ENCODE measurements around the gene TOM1L2. TPM values are rescaled to one million over a fixed set of nuclear protein-coding genes. Genes with fewer than 3 reads are reported as not detected.

The TOM1L2 gene
- polyA plus RNA-seq, 1 experiment, result 25.5 TPM

GRCh38 chr17:17811381-17812210, 160.6 kb downstream of the TOM1L2 start:
- peak overlapping the region; percentile 31 for H3K27ac ChIP-seq (ENCODE audit: low read depth, low read length)
- no peak overlapping the region for H3K4me3 ChIP-seq (ENCODE audit: low read depth, low read length)
- TF ChIP-seq CTCF (IDR thresholded peaks at IDR 0.05; ENCODE audit: low read depth, low read length), result no peak
- DNase-seq (ENCODE audit: low read depth, low spot score), result no peak
- H3K27me3 ChIP-seq (ENCODE audit: control insufficient read depth, insufficient read depth, low read length), result no peaks in the 10 kb centered on the region
- ChIA-PET POLR2A (interaction anchor here (0.6 kb wide), 2 partner anchors 24 to 210 kb away, joined by 3 to 4 read pairs; no protein-coding TSS in a partner anchor), CTCF (interaction anchor here (0.5 to 3.1 kb wide), 21 partner anchors 9 to 224 kb away, joined by 3 to 20 read pairs (median 4); no protein-coding TSS in a partner anchor)
- H3K9me3 ChIP-seq (ENCODE audit: control insufficient read depth, insufficient read depth, low read length), result peaks cover 5% of the 10 kb centered on the region; the same call in 1 of the 2 replicates

GRCh38 chr17:17810895-17811248, 161.3 kb downstream of the TOM1L2 start:
- TF ChIP-seq CTCF (IDR thresholded peaks at IDR 0.05; ENCODE audit: low read depth, low read length), result no peak
- POLR2A ChIA-PET, result interaction anchor here (0.6 kb wide), 2 partner anchors 23 to 211 kb away, joined by 3 to 4 read pairs; no protein-coding TSS in a partner anchor

GRCh38 chr17:17810084-17810894, 161.9 kb downstream of the TOM1L2 start:
- ChIA-PET POLR2A (interaction anchor here (0.6 kb wide), 2 partner anchors 22 to 211 kb away, joined by 3 to 4 read pairs; no protein-coding TSS in a partner anchor), CTCF (interaction anchor here (0.6 to 3.1 kb wide), 7 partner anchors 11 to 225 kb away, joined by 3 to 20 read pairs (median 5); no protein-coding TSS in a partner anchor)
- peak overlapping the region; percentile 21 for H3K27ac ChIP-seq (ENCODE audit: low read depth, low read length)
- peaks cover 5% of the 10 kb centered on the region; the same call in 1 of the 2 replicates for H3K9me3 ChIP-seq (ENCODE audit: control insufficient read depth, insufficient read depth, low read length)
- no peaks in the 10 kb centered on the region for H3K27me3 ChIP-seq (ENCODE audit: control insufficient read depth, insufficient read depth, low read length)
- no peak for DNase-seq (ENCODE audit: low read depth, low spot score)
- no peak overlapping the region for H3K4me3 ChIP-seq (ENCODE audit: low read depth, low read length)
- no peak for TF ChIP-seq CTCF (IDR thresholded peaks at IDR 0.05; ENCODE audit: low read depth, low read length)

More at GRCh38 chr17:17810895-17811248, 161.3 kb downstream of the TOM1L2 start:
- DNase-seq (ENCODE audit: low read depth, low spot score), result no peak
- Histone ChIP-seq H3K4me3 (ENCODE audit: low read depth, low read length) (no peak overlapping the region), H3K27ac (ENCODE audit: low read depth, low read length) (no peak overlapping the region), H3K9me3 (ENCODE audit: control insufficient read depth, insufficient read depth, low read length) (peaks cover 5% of the 10 kb centered on the region; the same call in 1 of the 2 replicates), H3K27me3 (ENCODE audit: control insufficient read depth, insufficient read depth, low read length) (no peaks in the 10 kb centered on the region)
- CTCF ChIA-PET, result interaction anchor here (0.6 to 3.1 kb wide), 14 partner anchors 9 to 225 kb away, joined by 3 to 20 read pairs (median 4); no protein-coding TSS in a partner anchor

GRCh38 chr17:17809531-17810083, 162.6 kb downstream of the TOM1L2 start:
- H3K9me3 ChIP-seq (ENCODE audit: control insufficient read depth, insufficient read depth, low read length), result peaks cover 5% of the 10 kb centered on the region; the same call in 1 of the 2 replicates
- H3K27ac ChIP-seq (ENCODE audit: low read depth, low read length), result no peak overlapping the region
- no peak for DNase-seq (ENCODE audit: low read depth, low spot score)
- H3K27me3 ChIP-seq (ENCODE audit: control insufficient read depth, insufficient read depth, low read length), result no peaks in the 10 kb centered on the region
- CTCF ChIA-PET, result interaction anchor here (0.8 to 2.1 kb wide), 3 partner anchors 77 to 224 kb away, joined by 3 to 7 read pairs (median 3); no protein-coding TSS in a partner anchor
- POLR2A ChIA-PET, result no interaction called here
- TF ChIP-seq CTCF (IDR thresholded peaks at IDR 0.05; ENCODE audit: low read depth, low read length), result no peak
- H3K4me3 ChIP-seq (ENCODE audit: low read depth, low read length), result no peak overlapping the region

Data from AG04450 (cell line).